ENCODE results near the gene ANO1. TPM values are rescaled to one million over a fixed set of nuclear protein-coding genes. Genes with fewer than 3 reads are reported as not detected.

Gene ANO1
- total and polyA plus RNA-seq, 11 donors = 4.2 to 17.8 (median 9.4) TPM

DNA sequence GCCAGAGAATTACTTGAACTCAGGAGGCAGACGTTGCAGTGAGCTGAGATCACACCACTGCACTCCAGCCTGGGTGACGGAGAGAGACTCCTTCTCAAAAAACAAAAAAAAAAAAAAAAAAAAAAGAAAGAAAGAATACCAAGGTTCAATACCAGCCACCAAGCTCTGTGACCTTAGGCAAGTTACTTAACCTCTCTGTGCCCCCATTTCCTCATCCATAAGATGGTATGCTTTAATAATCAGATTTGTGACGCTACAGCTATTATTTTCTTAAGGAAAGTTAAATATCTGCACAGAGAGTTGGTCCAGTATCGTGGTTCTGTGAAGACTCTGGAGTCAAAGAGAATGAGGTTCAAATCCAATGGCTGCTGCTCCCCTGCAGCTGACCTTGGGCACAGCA is 67.7 kb downstream of the ANO1 start:
- TF ChIP-seq, protein P1, sequence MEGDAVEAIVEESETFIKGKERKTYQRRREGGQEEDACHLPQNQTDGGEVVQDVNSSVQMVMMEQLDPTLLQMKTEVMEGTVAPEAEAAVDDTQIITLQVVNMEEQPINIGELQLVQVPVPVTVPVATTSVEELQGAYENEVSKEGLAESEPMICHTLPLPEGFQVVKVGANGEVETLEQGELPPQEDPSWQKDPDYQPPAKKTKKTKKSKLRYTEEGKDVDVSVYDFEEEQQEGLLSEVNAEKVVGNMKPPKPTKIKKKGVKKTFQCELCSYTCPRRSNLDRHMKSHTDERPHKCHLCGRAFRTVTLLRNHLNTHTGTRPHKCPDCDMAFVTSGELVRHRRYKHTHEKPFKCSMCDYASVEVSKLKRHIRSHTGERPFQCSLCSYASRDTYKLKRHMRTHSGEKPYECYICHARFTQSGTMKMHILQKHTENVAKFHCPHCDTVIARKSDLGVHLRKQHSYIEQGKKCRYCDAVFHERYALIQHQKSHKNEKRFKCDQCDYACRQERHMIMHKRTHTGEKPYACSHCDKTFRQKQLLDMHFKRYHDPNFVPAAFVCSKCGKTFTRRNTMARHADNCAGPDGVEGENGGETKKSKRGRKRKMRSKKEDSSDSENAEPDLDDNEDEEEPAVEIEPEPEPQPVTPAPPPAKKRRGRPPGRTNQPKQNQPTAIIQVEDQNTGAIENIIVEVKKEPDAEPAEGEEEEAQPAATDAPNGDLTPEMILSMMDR (IDR thresholded peaks at IDR 0.05) = no peak
- no peak for TF ChIP-seq POLR2A (IDR thresholded peaks at IDR 0.05)
- intact Hi-C loops (cut with DNase I) = no loop called here
- Histone ChIP-seq H3K4me3 (no peak overlapping the region), H3K27me3 (peaks cover 0 to 34% (median 4%) of the 10 kb centered on the region in 9 donors), H3K4me1 (peaks cover 0 to 14% (median 5%) of the 10 kb centered on the region in 12 donors), H3K9me3 (no peaks in the 10 kb centered on the region), H3K27ac (no peak overlapping the region), H3K36me3 (peaks cover 0 to 13% (median 0%) of the 10 kb centered on the region in 9 donors)
- no peak for DNase-seq
- ATAC-seq = no peak
- WGBS, 4 donors = 71 to 92% (median 84%) methylated on average over 4 of the region's 4 CpGs

DNA sequence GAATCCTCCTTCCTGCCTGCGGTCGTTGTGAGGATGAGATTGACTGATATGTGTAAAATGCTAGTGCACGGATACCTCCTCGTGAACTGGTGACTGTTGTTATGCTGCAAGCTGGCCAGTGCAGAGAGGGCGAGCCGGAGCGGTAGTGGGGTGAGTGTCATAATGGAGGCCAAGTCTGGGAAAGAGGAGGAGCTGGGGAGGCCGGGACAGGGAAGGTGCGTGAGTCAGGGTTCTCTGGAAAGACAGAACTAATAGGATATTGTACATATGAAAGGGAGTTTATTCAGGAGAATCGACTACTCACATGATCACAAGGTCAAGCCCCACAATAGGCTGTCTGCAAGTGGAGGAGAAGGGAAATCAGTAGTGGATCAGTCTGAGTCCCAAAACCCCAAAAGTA is 68.2 kb downstream of the ANO1 start:
- Histone ChIP-seq H3K4me3 (no peak overlapping the region), H3K4me1 (peaks cover 0 to 10% (median 4%) of the 10 kb centered on the region in 12 donors), H3K27me3 (peaks cover 0 to 31% (median 4%) of the 10 kb centered on the region in 9 donors), H3K27ac (no peak overlapping the region), H3K9me3 (no peaks in the 10 kb centered on the region), H3K36me3 (peaks cover 0 to 15% (median 0%) of the 10 kb centered on the region in 9 donors)
- TF ChIP-seq, protein P1 (IDR thresholded peaks at IDR 0.05) = no peak
- TF ChIP-seq POLR2A (IDR thresholded peaks at IDR 0.05) = no peak
- no peak for DNase-seq
- intact Hi-C loops (cut with DNase I) = no loop called here
- no peak for ATAC-seq
- 72 to 80% (median 76%) methylated on average over 10 of the region's 10 CpGs for WGBS, 4 donors

DNA sequence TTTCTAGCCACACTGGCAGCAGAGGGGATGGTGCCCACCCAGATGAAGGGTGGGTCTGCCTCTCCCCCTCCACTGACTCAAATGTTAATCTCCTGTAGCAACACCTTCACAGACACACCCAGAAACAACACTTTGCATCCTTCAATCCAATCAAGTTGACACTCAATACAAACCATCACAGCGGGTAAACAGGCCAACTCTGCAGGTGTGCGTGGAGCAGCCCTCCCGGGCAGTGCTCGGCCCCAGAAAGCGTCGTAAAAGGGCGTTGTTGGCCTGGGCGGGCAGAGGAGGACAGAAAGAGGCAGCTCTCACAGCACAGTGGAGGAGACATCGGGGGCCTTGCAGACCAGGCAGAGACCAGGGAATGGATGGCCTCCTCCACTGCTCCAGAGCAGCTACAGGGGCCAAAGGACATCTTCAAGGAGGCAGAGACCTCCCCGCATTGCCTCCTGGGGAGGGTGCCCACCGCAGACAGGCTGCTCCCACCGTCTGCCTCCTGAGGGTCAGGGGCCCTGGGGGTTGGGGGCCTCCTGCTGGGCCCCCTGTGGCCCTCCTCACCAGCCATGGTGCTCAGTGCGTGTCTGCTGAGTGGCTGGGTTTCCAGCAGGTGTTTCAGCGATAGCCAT is 68.9 kb downstream of the ANO1 start:
- H3K4me3 ChIP-seq = no peak overlapping the region
- intact Hi-C loops (cut with DNase I) = no loop called here
- no peak for ATAC-seq
- H3K4me1 ChIP-seq = peaks cover 0 to 4% (median 0%) of the 10 kb centered on the region in 12 donors
- peaks cover 0 to 15% (median 0%) of the 10 kb centered on the region in 9 donors for H3K36me3 ChIP-seq
- 58 to 68% (median 60%) methylated on average over 11 to 14 of the region's 14 CpGs for WGBS, 4 donors
- peaks cover 0 to 26% (median 3%) of the 10 kb centered on the region in 9 donors for H3K27me3 ChIP-seq
- DNase-seq = no peak
- no peaks in the 10 kb centered on the region for H3K9me3 ChIP-seq
- no peak overlapping the region for H3K27ac ChIP-seq
- TF ChIP-seq, protein P1 (IDR thresholded peaks at IDR 0.05) = no peak
- TF ChIP-seq POLR2A (IDR thresholded peaks at IDR 0.05) = no peak

DNA sequence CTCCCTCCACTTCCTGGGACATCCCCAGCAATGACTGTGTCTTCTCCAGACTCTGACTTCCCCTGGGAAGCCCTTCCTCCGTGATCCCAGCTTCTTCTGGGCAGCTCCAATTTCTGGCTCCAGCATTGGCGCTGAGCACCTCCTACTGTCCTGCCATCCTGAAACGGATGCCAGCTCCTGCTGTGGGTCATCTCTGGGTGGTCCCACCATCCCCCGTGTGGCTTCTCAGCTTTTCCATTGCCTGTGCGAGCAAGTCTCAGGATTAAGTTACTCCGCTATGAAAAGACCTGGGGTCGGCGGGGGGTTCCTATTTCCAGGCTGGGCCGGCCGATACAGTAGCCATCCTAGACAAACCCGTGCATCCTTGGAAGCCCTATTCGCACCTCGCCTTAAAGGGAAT is 69.6 kb downstream of the ANO1 start:
- no peak overlapping the region for H3K4me3 ChIP-seq
- ATAC-seq (no peak), DNase-seq (no peak)
- peaks cover 0 to 19% (median under 1%) of the 10 kb centered on the region in 9 donors for H3K36me3 ChIP-seq
- no peak for TF ChIP-seq POLR2A (IDR thresholded peaks at IDR 0.05)
- TF ChIP-seq, protein P1 (IDR thresholded peaks at IDR 0.05) = no peak
- intact Hi-C loops (cut with DNase I) = no loop called here
- WGBS, 4 donors = 70 to 80% (median 73%) methylated on average over 13 of the region's 13 CpGs
- H3K27ac ChIP-seq = no peak overlapping the region
- peaks cover 0 to 24% (median 2%) of the 10 kb centered on the region in 9 donors for H3K27me3 ChIP-seq
- no peaks in the 10 kb centered on the region for H3K4me1 ChIP-seq
- H3K9me3 ChIP-seq = no peaks in the 10 kb centered on the region
